NCI-H146 (cell line): ENCODE results near the gene LEFTY1.

Source experiments
- DNase-seq: peaks from one replicate; lab custom pipeline; 2025; lab: John Stamatoyannopoulos, UW

The LEFTY1 gene

DNA sequence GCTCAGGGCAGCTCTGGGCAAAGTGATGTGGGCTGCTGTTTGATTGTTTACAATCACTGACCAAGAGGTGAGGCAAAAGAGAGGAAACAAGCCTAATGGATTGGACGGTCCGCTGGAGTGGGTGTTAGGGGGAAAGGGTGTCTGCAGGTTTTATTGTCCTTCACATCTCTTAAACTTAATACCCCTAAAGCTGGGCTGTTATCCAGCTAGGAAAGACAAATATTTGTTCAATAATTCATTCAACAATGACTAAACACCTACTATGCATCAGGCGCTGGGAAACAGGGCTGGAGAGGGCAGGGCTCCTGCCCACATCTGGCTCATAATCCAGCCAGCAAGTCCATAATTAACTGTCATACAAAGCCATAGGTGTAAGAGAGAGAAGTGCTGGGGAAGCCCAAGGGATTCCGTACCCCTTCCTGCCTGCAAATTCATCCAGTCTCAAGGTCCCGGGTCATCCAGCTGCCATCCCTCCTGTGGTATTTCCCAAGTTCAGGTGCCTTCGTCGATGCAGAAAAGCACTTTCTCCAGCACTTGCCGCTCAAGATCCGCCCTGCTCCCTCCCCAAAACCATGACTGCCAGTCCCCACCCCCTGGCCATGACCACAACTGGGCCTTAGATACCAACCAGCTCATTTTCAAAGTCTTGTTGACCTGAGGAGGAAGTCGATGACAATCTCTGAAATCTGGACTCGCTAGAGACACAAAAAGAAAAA, 17.4 kb downstream of the LEFTY1 start:
- peak; percentile 69 for DNase-seq

DNA sequence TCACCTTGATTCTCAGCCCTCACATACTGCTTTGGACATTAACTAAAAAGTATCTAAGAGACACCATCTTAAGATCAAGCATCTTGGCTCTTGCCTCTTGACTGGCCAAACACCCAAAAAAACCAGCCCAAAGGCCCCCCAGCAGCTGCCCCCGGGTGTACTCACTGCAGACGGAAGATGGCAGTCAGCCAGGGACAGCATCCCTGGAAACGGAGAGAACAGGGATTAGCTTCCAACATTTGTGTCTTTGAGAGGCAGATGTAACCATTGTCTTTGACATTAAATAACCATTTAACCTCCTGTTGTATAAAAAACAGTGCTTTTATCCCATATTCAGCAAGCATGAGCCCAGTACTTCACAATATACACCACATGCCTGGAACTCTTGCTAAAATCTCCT, 18.0 kb downstream of the LEFTY1 start:
- peak; percentile 43 for DNase-seq

DNA sequence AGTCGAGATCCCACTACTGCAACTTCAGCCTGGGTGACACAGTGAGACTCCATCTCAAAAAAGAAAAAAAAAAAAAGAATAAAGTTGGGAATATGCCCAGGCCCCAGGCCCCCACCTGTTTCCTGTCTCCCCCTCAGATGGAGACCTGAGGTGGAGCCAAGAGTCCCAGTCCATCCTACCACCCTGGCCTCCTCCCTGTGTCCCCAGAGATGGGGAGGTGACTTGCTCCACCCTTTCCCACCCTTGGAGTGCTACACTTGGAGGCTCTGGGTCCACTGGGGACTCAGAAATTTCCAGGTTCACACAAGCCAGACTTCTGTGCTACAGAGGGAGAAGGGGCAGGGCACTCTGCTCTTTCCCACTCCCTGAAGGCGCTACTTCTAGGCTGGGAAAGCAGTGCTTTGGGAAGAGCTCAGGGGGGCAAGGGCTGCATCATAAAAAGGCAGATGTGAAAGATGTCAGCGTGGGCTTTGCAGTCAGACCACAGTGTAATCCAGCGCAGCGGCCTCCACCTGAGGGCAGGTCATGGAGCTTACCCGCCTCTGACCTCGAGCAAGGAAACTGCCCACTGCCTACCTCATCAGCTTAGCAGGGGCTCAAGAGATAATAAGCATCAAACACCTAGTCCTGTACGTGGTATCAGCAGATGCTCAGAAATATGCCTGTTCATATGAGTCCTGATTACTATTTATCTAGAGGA, 20.2 kb downstream of the LEFTY1 start:
- peak; percentile 91 for DNase-seq

DNA sequence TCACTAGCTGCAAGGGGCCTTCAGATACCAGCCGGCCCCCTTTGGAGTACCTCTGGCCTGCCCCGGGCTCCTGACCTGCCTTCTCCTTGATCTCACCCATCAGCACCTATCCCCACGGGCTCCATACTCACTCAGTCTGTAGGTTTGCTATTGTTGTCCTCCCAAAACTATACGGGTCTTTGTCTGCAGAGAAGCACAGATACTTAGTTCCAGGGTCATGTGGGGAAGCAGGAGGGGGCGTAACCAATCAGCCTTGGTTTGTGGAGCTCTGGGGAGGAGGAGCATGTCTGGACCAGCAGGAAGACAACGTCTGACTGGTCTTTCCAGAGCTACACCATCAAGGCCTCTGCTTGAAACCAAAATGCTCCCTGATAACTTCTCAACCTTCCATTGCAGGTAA, 22.0 kb downstream of the LEFTY1 start:
- DNase-seq = no peak

DNA sequence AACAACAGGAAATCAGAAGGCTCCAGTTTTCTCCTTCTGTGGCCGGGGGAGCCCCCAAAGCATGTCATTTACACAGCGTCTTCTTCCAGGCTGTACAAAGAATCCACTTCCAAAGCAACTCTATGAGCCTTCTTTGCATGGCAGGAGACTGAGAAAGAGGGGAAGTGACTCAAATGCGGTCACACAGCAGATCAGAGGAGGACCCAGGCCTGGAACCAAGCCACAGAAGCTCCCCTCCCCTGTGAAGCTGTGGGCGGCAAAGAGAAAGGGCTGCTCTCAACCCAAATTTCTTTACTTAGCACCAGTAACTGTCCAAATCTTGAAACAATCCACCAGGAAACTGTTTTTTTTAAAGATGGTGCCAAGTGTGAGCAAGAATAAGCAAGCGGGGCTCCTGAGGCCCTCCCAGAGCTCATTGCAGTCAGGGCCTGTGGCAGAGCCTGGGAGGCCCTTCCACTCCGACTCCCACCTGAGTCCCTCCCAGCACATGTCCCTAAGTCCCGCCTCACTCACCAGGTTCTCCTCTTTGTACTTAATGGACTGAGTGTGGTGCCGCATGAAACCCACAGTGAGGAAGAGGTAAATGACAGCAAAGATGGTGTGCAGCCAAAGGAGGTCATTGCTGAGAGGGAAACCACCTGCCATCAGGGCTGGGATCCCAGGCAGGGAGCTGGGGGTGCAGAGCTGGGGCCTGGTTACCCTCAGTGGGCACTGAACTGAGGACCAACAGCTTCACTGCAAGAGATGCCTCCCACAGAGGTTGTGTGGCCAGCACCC, 22.7 kb downstream of the LEFTY1 start:
- DNase-seq = no peak

DNA sequence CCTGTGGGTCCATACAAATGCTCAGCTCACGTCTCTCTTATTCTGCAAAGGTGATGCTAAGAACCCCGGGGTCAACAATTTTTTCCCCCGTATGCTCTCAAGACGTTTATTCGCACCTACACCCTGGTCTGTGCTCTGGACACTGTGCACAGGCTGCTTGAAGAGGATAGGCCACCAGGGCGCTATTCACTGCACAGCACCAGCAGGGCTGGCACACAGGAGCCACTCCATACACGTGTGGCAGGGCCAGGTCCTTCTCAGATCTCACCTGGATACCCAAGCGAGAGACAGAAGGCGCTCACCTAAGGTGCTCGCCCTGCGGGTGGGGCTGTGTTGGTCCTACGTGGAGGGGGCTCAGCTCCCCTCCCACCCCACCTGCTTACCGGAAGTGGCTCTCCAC, 23.4 kb downstream of the LEFTY1 start:
- DNase-seq = no peak

DNA sequence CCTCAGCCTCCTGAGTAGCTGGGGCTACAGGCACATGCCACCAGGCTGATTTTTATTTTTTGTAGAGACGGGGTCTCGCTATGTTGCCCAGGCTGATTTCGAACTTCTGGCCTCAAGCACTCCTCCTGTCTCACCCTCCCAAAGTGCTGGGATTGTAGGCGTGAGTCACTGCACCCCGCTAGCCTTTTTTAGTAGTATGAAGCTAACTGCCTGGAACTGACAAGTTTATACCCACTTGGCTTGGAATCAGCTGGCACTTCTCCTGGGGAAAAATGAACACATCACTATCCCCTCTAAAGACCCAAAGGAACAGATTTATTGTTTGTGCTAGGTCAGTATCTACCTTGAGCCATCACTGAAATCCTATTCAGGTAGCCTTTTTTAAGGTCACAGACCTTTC, 25.8 kb downstream of the LEFTY1 start:
- no peak for DNase-seq

DNA sequence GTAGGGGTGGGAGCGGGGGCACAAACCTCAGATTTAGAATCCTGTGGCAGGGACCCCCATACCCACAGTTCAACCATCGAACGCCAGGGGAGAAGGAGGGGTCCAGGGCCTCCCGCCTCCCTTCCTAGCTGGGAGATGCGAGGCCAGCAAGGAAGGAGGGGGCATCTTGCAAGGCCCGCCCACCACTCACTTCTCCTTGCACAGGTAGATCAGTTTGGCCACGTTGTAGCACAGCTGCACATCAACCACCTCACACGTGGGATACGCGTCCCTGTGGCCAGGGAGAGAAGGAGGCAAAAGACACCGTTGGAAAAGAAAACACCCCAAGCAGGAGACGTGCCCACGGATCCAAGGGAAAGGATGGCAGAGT, 26.4 kb downstream of the LEFTY1 start:
- no peak for DNase-seq

DNA sequence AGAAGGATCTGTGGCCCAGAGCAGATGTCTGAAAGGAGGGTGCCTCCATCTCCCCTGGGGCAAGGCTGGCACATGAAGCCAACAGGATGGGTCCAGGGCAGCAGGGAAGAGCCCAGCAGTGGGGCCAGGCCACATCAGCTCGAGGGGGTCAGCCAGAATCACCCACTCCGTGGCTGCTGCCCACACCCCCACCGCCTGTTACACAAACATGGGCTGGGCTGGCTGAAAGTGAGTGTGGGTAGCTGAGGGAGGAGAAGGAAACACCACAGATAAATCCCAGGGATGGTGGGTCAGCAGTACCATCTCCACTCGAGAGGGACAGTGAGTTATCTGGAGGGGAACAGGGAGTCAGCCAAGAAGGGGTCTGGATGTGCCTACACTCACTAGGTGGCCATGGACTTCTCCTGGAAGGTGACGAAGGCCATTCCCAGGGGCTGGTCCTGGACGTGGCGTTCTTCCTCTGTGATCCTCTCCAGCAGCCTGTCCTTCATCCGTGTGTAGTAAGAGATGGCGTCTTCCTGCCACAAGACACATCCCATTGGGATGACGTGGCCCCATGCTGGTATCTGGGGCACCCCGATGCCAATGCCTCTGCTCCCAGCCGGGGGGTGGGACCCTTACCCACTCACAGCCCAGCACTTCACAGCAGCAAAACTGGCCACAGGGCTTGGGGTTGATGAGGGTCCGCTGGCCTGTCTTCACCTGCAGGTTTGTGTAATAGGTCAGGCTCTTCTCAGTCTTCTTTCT, 26.9 kb downstream of the LEFTY1 start:
- DNase-seq = no peak

DNA sequence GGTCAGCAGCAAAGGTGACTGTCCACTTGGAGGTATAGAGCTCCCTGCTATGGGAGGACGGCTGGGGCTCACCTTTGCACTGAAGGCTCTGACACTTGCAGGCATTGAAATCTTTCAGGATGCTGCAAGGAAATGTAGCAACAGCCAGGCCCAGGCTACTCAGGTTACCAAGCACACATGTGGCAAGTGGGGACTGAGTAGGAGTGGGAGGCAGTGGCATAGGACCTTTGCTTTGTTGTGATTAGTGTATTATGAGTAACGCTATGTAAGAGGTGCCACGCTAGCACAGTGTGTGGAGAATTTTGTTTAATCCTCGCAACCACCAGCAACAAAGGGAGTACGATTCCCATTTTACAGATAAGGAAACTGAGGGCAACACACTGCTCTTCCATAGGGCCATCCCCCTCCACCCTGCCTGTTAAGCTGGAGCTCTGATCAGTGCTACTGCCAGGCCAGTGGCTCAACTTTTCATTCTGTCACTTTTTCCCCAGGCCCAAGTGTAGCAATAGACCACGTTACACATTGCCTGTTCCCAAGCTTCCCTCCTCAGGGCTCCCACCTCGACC, 28.0 kb downstream of the LEFTY1 start:
- DNase-seq = no peak

DNA sequence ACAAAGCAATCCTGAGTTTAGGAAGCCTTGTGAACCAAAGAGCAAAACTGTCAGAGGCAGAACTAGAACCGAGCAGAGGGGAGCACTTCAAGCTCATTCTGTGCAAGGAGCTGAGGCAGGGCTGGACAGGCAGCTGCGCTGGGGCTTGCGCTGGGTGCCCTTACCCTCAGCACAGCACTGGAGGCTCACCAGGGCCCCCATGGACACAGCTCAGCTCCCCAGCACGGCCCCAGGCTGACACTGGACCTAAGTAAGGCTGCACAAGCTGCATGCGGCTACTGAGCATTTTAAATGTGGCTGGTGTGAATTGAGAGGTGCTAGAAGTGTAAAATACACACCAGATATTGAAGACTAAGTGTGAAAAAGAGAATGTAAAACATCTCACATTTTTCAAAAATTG, 28.8 kb downstream of the LEFTY1 start:
- no peak for DNase-seq

DNA sequence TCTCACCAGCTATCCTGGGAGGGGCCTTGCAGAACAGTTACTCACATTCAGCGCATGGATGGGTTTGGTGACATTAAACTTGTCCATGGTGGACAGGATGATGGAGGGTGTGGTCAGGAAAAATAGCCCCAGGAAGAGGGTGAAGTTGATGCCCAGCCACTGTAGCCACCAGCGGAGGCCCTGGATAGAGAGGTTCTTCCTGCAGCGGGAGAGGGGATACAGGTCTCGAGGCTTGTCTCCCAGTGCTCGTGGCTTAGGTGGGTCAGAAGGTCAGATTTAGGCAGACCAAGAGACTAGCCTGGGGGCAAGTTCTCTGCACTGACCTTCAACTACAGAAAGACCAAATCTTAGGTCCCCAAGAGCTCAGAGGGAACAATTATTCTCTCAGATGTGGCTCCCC, 29.8 kb downstream of the LEFTY1 start:
- no peak for DNase-seq

DNA sequence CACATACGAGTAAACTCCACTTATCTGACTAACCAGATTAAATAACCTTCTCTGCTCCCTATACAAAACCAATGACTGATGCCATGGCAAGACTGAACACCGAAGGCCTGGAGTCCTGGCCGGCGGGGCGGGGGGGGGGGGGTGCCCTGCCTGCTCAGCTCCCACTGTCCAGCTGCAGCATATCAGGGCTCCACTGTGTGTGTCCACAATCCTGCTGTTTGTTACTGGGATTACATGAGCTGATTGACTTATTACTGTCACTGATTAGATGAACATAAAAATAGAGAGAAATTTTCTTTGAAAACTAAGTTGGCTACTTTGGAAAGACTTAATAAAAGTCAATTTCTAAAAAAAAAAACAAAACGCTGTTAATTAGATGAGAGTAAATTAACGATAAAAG, 31.7 kb downstream of the LEFTY1 start:
- peak; percentile 15 for DNase-seq

DNA sequence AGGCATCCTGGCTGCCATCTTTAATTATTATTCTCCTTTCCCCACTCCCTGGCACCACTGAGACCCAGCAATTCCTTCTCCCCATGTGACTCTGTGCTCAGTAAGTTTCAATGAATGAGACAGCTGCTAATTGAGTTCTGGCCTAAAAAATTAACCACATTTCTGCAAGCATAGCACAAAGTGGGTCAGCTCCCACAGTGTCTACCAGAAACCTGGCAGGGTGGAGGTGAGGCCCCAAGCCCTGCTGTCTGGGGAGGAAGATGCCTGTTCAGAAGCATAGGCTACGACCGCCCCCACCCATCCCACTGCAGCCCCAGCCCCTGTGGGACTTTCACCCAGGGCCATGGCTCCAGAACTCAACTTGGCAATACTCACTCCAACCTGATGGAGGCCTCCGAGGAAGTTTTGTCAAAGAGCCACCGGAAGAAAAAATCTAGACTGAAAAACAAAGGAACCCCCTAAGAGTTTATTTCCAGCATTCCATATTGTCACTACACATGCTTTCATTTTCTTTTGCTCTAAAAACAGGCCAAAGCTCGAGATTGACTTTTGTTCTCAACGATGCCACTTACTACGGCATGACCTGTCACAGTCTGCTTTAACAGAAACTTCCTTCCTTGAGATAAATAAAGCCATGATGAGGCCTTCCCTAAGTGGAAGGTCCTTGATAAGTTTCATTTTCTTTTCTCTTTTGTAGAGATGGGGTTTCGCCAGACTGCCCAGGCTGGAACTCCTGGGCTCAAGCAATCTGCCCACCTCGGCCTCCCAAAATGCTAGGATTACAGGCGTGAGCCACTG, 33.2 kb downstream of the LEFTY1 start:
- no peak for DNase-seq

DNA sequence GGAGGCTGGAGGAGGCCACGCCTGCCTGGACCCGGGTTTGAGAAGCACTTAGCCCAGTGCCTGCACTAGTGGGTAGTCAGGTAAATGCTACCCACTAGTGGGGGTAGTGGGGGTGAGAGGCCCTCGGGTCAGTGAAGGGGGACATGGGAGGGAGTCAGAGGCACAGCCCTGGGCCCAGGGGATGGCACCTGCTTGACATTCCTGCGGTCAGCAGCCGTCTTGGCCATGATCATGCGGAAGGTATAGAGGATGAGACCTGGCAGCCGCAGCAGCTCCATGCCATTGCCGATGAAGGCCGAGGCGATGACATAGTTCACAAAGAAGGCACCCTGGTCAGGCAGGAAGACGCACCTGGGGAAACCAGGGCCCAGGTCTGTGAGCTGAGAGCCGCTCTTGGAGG, 35.5 kb downstream of the LEFTY1 start:
- DNase-seq = no peak

DNA sequence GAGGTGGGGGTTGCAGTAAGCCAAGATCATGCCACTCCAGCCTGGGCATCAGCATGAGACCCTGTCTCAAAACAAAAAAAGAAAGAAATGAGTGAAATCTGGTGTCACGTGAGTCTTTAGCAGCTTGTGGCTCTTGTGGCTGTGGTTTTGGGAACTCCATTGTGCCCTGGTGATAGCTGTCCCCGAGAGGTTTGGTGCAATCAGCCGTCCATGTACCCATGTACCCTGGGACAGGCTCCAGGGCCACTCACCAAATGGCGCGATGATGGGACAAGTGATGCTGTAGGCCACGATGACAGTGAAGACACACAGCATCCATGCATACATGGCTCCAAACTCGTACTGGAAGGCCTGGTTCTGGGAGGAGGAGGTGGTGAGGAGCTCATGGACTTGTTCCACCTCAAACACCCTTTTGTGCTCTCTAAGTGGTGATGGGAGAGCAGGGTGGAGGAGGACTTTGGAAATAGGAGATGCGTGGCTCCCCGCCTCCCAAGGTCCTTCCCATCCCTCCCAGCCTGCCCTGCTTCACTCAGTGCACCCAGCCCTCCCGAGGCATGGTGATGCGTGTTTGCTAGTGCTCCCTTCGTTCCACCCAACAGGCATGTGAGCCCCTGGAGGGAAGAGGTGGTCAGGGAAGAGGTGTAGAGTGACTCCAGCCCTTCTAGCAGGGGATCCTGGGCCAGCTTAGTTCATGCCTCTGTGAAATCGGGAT, 36.4 kb downstream of the LEFTY1 start:
- no peak for DNase-seq

DNA sequence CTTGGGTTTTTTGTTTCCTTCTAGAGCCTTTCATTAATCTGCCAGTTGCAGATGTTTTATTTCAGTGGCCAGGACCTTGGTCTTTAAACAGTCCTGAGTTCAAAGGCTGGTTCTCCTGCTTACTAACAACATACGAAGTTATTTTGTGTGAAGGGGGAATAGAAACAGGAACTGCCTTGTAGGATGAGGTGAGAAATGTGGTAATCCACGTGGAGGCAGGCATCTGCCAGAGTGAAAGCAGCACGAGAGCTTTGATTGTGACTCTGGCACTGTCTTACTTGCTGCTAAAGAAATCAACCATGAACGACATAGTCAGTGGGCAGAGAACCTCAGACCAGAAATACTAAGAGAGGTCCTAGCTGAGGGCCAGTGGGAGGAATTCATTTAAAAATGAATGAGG, 37.1 kb downstream of the LEFTY1 start:
- DNase-seq = no peak

DNA sequence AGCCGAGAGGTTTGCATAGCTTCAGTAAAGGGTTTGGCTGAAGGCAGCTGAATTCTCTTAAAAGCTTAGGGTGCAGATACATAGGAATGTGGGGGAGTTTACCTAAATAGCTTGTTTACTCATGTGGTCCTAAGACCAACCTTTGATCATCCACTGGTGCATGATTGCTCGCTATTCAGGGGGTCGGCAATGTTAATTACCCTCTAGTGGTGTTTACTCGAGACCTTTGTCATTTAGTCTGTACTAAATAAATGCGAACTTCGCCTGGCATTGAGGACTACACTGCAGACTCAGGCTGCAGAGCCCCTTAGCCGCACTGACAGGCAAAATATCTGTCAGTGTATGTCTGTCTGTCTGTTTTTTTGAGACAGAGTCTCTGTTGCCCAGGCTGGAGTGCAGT, 38.6 kb downstream of the LEFTY1 start:
- DNase-seq = no peak

DNA sequence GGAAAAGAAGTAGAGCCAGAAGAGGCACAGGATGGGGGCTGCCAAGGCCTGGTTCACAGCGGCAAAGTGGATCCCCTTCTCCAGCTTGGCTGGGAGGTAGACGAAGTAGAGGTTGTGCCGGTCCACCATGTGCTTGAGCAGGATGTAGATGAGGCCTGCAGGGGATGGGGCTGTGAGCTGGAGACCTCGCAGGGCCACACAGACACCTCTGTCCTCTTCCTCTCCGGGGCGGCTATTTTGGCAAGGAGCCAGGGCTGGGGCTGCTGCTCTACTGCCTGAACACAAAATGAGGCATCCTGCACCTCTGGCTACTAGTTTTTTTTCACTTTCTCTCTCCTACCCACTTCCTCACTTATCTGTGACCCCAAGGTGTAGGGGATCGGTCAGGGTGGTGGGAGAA, 39.0 kb downstream of the LEFTY1 start:
- no peak for DNase-seq
